Measurements from ENCODE around the gene MGAT2. TPM values are rescaled to one million over a fixed set of nuclear protein-coding genes. Genes with fewer than 3 reads are reported as not detected.

Gene MGAT2
- total RNA-seq = 10 to 100 TPM; 18.5 to 26.4 (median 25.4) TPM

DNA sequence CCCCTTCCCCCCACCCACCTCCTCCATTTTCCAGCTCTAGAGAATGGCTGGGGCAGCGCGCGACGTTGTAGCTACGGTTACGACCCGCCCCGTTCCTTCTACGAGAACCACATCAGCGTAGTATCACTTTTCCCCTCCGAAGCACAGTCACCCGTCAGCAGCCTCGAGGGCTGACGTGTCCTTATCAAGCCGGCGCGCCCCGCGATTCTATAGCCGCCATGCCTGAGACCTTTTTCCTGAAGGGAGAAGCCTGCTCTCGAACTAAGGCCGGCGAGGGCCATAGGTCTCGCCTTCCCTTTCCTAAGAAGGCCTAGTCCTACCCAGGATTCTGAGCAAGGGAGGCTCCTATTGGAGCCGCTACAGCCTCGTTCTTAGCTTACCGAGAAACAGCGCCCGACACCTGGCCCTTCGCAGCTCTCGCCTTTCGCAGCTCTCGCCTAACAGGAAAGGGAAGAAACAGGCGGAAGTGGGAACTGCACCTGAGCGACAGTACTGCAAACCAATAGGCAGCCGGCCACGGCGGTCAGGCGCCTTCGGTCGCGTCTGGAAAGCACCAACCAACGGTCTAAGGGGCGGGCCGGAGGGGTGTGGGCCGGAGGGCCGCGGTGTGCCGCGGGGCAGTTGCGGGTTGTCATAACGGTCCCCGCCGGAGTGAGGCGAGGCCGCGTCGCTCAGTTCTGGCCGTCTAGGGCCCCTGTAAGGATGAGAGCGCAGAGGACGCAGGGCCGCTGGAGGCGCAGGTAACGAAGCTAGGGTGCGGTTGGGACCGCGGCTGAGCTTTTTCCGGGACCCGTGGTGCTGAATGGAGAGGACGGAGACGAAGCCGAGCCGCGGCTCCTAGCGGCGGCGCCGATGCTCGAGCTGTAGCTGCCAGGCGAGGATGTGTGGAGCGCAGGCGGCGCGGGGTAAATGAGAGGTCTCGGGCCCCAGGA is at the start of gene MGAT2, which contains the start of gene RPL36AL:
TSS of gene MGAT2 (plus strand) at position 618 of the 932 bp plus-strand sequence. CDS start 470 bp downstream, outside the sequence.
TSS of gene RPL36AL (minus strand) at position 445 of the 932 bp plus-strand sequence. CDS start 1,522 bp downstream, outside the sequence.
- no peak for TF ChIP-seq CTCF (IDR thresholded peaks at IDR 0.05; ENCODE audit: low read depth)

- TF ChIP-seq CTCF (IDR thresholded peaks at IDR 0.05; ENCODE audit: low read depth) = no peak
Measured at GRCh38 chr14:49574038-49574437, 46.6 kb upstream of the MGAT2 start.

DNA sequence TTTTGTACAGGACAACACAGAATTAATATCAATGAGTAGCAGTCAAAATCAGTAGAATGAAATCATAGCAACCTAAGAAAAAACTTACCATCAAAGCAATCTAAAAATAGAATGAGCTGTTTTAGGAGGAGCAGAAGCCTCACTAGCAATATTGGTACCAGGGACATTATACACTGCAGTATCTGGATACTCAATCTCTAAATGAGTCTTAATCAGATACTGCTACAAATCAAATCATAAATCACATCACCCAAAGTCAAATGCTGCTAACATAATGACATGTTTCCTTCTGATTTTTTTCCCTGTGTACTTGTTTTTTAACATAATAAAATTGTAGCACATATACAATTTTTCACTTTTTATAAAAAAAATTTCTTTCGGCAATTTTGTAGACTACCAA is 42.5 kb upstream of the MGAT2 start:
- no peak for TF ChIP-seq CTCF (IDR thresholded peaks at IDR 0.05; ENCODE audit: low read depth)

DNA sequence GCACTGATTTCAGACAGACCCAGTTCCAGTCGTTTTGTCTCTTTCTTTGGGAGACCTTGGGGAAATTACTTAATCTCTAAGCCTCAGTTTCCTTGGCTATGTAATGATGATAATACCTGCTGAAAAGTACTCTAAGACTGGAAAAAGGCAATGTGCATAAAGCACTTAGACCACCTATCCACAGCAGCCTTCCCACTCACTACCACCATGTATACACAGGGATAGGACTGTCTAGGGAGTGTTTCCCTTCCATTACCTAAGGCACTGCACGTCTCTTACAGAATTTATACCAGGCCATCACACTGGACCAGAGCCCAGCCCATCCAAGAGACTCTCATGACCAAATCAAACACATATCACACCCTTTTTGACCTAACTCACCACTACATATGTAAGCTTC is 40.8 kb upstream of the MGAT2 start:
- TF ChIP-seq CTCF (IDR thresholded peaks at IDR 0.05; ENCODE audit: low read depth) = no peak

- TF ChIP-seq CTCF (IDR thresholded peaks at IDR 0.05; ENCODE audit: low read depth) = no peak
Measured at GRCh38 chr14:49581209-49582112, 39.1 kb upstream of the MGAT2 start.

DNA sequence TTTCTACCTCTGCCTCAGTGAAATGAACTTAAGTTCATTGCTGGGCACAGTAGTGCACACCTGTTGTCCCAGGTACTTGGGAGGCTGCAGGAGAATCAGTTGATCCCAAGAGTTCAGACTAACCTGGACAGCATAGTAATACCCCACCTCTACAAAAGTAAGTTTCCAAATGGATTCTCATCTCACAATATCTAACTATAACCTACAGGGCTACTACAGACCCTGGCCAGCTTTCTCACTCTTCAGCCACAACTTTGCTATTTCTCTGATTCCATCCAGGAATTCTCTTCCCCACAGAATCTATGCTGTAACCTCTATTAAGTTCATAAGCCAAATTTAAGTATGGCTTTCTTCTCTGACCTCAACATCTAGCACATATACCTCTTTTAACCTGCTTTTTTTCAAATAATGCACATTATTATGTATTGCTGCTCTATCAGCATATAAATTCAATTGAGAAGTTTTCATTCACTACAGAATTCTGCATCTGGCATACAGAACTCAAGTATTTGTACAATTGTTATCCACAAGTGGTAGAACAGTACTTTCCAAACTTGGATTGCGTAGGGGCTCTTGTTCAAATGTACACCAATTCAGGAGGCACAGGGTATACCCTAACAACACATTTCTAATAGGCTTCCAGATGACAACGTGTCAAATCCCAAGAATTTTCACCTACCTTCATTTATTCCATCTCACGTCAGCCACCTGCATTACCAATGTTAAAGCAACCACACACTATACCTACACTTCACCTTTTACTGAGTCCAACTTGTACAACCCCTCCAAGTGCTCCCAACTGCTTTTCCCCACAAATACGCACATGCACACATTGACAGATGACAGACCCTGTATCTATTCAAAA is 38.3 kb upstream of the MGAT2 start:
- TF ChIP-seq CTCF (IDR thresholded peaks at IDR 0.05; ENCODE audit: low read depth) = no peak

Measured in subcutaneous adipose tissue (tissue), 4 donors.